ENCODE measurements around the gene DDX52. TPM values are rescaled to one million over a fixed set of nuclear protein-coding genes. Genes with fewer than 3 reads are reported as not detected.
A peak's percentile ranks its signal among the peaks of the same experiment; 100 is the strongest.

Gene DDX52
- total and polyA plus RNA-seq, 9 of the 15 experiments (the other 6 are each of a cell fraction or from before 2014, with no cell fraction given), result 19.1 to 50.5 (median 34.8) TPM

- H3K9ac ChIP-seq (ENCODE audit: insufficient read depth in 1 of 2, low read depth in 2 of 2, low read length in 2 of 2), result no peak overlapping the region
- no peaks in the 10 kb centered on the region for H3K9me1 ChIP-seq (ENCODE audit: control insufficient read depth, insufficient read depth, low read length)
- no peak overlapping the region for H2AFZ ChIP-seq (ENCODE audit: low read depth, low read length)
- H4K20me1 ChIP-seq (replicated peaks; ENCODE audit: control insufficient read depth, insufficient read depth, low read length), result no peaks in the 10 kb centered on the region
- ATAC-seq (no peak), DNase-seq (ENCODE audit: extremely low read depth in 1 of 4, low spot score in 3 of 4) (no peak), FAIRE-seq (no peak)
- 87% methylated on average over 3 of the region's 3 CpGs for WGBS (ENCODE audit: insufficient coverage, low coverage, missing lambda C conversion rate)
- H3K4me2 ChIP-seq (ENCODE audit: insufficient read depth, low read length), result no peak overlapping the region
- TF ChIP-seq ZBTB11 (CRISPR knock-in tag; IDR thresholded peaks at IDR 0.05), result no peak
- TF ChIP-seq RFX1 (IDR thresholded peaks at IDR 0.05), result peak; percentile 36; the same call in 1 of the 2 replicates
- BruUV-seq (replicated peaks), result no TSS peak
- ChIA-PET CTCF (ENCODE audit: low intra/inter-chr PET ratio) (no interaction called here), POLR2A (no interaction called here)
- no peaks in the 10 kb centered on the region for H3K79me2 ChIP-seq (ENCODE audit: control insufficient read depth, insufficient read depth, low read length)
- no peaks in the 10 kb centered on the region for H3K4me1 ChIP-seq (replicated peaks in 1 of 2; ENCODE audit: control insufficient read depth in 2 of 2, insufficient read depth in 2 of 2, low read length in 2 of 2)
- H3K4me3 ChIP-seq, result no peak overlapping the region
- no peaks in the 10 kb centered on the region for H3K9me3 ChIP-seq (replicated peaks; ENCODE audit: control insufficient read depth, insufficient read depth, low read depth, low read length)
- no peaks in the 10 kb centered on the region for H3K27me3 ChIP-seq (ENCODE audit: control insufficient read depth in 2 of 2, insufficient read depth in 2 of 2, low read length in 2 of 2)
- H3K36me3 ChIP-seq (ENCODE audit: control insufficient read depth, insufficient read depth, low read length), result peaks cover 43% of the 10 kb centered on the region; the same call in 2 of the 3 replicates
- intact Hi-C loops (cut with micrococcal nuclease) (no loop called here), in situ Hi-C loops (cut with MboI) (no loop called here)
- no peak overlapping the region for H3K27ac ChIP-seq (ENCODE audit: extremely low read depth, low read depth, low read length)
These were observed 79.0 kb downstream of the DDX52 start for GRCh38 chr17:37564252-37564651.

Measured in K562 (cell line).